GM18498 (cell line): ENCODE results near the gene ZNF77.
"Not testable (repeated sequence)": the region's sequence is repeated elsewhere in the genome, so short reads cannot be mapped to it uniquely, and the experiment has no call there.

Source experiments
- ATAC-seq: cut with Tn5 transposase; IDR thresholded peaks from one replicate; pipeline ENCODE4 v1.9.1; 2021; ENCODE audit warnings: mild to moderate bottlenecking, moderate library complexity; ENCODE audit not compliant: unreplicated experiment

The ZNF77 gene

GRCh38 chr19:2923510-2923909 lies 21.3 kb downstream of the ZNF77 start:
- ATAC-seq = no peak

DNA sequence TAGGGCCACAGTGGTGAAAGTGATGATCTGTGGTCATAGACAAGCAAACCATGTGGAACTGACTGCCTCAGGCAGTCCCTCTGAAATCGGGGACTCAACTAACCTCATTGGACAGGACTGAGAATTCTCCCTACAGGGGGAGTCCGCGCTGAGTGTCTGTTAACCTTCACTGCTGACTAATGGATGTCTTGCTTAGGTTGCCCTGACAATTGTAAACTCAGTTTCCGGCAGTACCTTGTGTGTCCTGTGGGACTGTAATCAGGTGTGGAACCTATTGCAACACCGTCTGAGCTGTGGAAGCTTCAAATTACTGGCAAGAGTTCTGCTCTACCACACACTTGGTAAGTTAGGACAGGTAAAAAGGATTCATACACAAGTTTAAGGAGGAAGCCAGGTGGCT lies 21.8 kb downstream of the ZNF77 start:
- ATAC-seq = no peak

GRCh38 chr19:2917275-2918184 lies 27.2 kb downstream of the ZNF77 start:
- ATAC-seq = no peak

GRCh38 chr19:2912306-2912705 lies 32.5 kb downstream of the ZNF77 start:
- no peak for ATAC-seq

GRCh38 chr19:2906631-2907195 lies 38.1 kb downstream of the ZNF77 start:
- no peak for ATAC-seq

DNA sequence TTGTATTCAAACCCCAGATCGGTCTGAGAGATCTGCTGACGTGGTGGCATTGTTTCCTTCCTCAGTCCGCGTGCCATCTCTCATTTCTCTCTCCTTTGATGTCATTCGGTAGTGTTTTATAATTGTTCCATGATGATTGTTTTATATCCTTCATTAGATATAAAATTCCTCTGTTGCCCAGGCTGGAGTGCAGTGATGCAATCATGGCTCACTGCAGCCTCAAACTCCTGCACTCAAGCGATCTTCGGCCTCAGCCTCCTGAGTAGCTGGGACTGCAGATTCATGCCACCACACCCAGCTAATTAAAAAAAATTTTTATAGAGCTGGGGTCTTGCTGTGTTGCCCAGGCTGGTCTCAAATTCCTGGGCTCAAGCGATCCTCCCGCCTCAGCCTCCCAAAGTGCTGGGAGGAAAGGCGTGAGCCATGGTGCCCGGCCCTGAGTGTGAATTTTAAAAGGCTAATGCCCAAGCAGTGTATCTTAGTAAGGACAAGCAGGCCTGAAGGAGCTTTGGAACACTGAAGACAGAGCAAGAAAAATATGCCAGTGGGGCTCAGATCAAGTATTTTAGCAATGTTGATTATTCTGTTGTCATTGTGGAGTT lies 38.8 kb downstream of the ZNF77 start:
- ATAC-seq = no peak

GRCh38 chr19:2903326-2903725 lies 41.4 kb downstream of the ZNF77 start:
- not testable (repeated sequence) for ATAC-seq

- no peak for ATAC-seq
These were observed 42.1 kb downstream of the ZNF77 start for GRCh38 chr19:2902590-2903218.

- peak; percentile 95 for ATAC-seq
These were observed 44.2 kb downstream of the ZNF77 start, which contains the start of gene ZNF57 for GRCh38 chr19:2900296-2901252. ZNF57 (plus strand) TSS chr19:2900928; CDS start chr19:2901046, 118 bp downstream.

DNA sequence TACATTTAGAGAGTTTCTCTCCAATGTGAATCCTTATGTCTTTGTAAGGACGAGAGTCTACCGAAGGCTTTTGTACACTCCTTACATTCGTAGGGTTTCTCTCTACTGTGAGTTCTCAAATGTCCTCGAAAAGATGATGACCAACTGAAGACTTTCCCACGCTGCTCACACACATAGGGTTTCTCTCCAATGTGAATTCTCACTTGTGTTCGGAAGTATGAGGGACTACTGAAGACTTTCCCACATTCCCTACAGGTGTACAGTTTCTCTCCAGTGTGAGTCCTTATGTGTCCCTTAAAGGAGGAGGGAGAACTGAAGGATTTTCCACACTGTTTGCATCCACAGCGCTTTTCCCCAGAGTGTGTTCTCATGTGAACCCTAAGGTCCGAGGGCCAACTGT lies 48.1 kb downstream of the ZNF77 start:
- no peak for ATAC-seq

DNA sequence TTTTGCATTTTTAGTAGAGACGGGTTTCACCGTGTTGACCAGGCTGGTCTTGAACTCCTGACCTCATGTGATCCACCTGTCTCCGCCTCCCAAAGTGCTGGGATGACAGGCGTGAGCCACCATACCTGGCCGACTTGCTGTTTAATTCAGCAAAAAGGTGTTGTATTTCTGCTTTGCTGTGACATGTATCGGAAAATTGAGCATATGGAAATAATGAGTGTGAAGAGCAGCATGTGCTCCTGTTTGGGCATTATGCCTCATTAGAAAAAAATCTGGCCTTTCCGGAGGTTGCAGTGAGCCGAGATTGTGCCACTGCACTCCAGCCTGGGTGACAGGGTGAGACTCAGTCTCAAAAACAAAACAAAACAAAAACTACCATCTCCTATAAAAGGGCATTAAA lies 54.2 kb downstream of the ZNF77 start:
- not testable (repeated sequence) for ATAC-seq

DNA sequence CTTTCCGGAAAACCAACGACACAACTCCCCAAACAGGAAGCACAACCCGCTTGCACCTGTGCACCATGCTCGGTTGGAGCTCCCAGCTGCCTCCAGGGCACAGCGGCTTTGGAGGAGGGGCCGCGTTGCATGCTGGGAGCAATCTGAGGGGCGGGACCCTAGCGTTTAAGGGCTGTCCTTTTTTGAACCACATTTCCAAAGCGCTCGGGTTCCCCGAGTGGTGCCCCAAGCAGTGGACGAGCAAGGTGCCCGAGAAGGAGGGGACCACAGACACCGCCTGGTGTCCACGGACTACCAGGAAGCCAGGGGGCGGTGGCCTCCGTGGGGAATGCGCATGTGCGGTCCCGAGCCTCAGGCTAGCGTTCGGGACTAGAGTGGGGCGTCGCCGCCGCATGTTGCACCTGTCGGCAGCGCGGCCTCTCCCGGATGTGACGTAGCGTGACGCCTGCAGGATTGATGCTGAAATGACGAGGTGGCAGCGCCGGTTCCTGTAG lies 56.0 kb downstream of the ZNF77 start:
- no peak for ATAC-seq

DNA sequence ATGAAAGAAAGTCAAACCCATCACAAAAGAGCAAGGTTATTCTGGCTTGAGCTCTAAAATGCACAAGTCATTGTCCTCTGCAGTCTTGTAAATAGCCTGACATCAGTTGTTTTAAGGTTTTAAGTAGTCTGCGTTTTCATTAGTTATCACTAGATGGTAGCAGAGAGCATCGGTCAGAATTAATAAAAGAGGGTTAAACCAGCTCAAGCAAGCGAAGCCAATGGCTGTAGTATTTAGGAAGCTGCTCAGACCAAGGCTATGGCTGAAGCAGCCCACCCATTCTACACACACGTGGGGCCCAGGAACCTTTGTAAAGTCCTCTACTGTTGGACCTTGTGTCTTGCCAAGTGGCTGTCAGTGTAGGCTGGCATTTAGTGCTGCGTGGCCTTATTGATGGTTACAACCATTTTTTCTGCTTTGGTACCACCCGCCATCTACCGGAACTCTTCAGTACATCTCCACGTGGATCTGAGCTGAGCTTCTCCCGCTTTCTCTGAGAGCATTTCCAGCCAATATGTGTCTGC lies 57.3 kb downstream of the ZNF77 start:
- no peak for ATAC-seq

- ATAC-seq = no peak
These were observed 59.0 kb downstream of the ZNF77 start for GRCh38 chr19:2885736-2886135.

DNA sequence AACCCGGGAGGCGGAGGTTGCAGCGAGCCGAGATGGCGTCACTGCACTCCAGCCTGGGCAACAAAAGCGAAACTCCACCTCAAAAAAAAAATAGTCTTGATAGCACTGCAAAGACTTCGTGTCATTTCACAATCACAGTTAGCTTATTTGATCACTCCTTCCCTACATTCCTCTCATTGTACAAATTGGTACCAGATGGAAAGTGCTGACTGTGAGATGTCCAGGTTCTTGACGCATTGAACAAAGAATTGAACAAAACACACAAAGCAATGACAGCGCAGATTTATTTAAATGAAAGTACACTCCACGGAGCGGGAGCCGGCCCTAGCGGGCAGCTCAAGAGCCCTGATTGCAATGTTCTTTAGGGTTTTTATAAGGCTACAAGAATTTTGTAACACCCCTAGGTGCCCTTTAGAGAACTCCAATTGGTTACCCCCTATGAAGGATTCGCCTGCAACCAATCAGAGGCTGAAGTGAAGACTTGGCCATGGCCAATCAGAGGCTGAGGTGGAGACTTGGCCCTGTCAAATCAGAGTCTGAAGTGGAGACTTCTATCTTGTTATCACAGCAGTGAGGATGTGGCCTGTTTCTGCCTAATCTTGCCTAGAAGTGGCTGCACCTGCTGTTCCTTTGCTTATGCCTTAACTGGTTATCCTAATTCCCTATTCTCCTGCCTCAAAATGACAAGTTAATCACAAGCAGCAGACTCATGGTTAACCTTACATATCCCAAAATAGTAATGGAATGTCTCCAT lies 60.9 kb downstream of the ZNF77 start:
- no peak for ATAC-seq
